H1 (cell line): ENCODE measurements around the gene AP5S1. TPM values are rescaled to one million over a fixed set of nuclear protein-coding genes. Genes with fewer than 3 reads are reported as not detected.

Experiments
- CTCF ChIA-PET: fragments of 300-600 bp; sonication (Branson Sonifier 250); formaldehyde crosslinking; loops from one replicate; lab custom pipeline; 2021; ENCODE audit not compliant: partially characterized antibody; lab: Charles Lee
- POLR2A ChIA-PET: fragments of 300-600 bp; sonication (Branson Sonifier 250); formaldehyde crosslinking; loops from one replicate; lab custom pipeline; 2021; ENCODE audit warnings: inconsistent platforms; ENCODE audit not compliant: partially characterized antibody; lab: Charles Lee
- DNase-seq, 2 experiments: peaks; one replicate each; pipeline versions ENCODE4 v3.0.0 to v3.0.0-alpha.2; 2010 to 2022; ENCODE audit warnings: low spot score in 2 of 2, low read depth in 1 of 2, mixed read lengths in 1 of 2
- FAIRE-seq: peaks from 2 replicates; lab custom pipeline; 2011; peaks lifted over from hg19 to GRCh38; lab: Jason Lieb, UNC
- H2AFZ ChIP-seq: 2 replicates; pipeline ENCODE4 v1.8.1; 2012; ENCODE audit warnings: low read length, inconsistent platforms
- H2AK5ac ChIP-seq: 2 replicates; pipeline ENCODE4 v1.6.1; 2013; ENCODE audit warnings: low read depth, low read length
- H2BK120ac ChIP-seq: replicated peaks from 2 replicates; pipeline ENCODE3; 2013; ENCODE audit warnings: low read depth, low read length, inconsistent platforms
- H2BK12ac ChIP-seq: 2 replicates; pipeline ENCODE4 v1.6.1; 2013; ENCODE audit warnings: low read depth, low read length
- H2BK15ac ChIP-seq: 2 replicates; pipeline ENCODE4 v1.6.1; 2013; ENCODE audit warnings: low read length
- H2BK20ac ChIP-seq: 2 replicates; pipeline ENCODE4 v1.6.1; 2013; ENCODE audit warnings: low read length
- H2BK5ac ChIP-seq: 2 replicates; pipeline ENCODE4 v1.6.1; 2013; ENCODE audit warnings: low read depth, low read length
- H3K14ac ChIP-seq: 2 replicates; pipeline ENCODE4 v1.6.1; 2013; ENCODE audit warnings: inconsistent platforms; ENCODE audit not compliant: insufficient read length
- H3K18ac ChIP-seq: 2 replicates; pipeline ENCODE4 v1.6.1; 2013; ENCODE audit warnings: low read length; ENCODE audit errors: extremely low read depth
- H3K23ac ChIP-seq: 2 replicates; pipeline ENCODE4 v1.6.1; 2013; ENCODE audit warnings: inconsistent platforms; ENCODE audit not compliant: insufficient read length
- H3K23me2 ChIP-seq: 2 replicates; pipeline ENCODE4 v1.6.1; 2013; ENCODE audit warnings: low read depth, low read length
- H3K27ac ChIP-seq: 2 replicates; pipeline ENCODE4 v1.6.1; 2011; ENCODE audit warnings: low read depth, low read length, inconsistent platforms
- H3K27me3 ChIP-seq, 4 experiments: replicated peaks in 1 of 4; 1 replicate in 1 of 4; 2 replicates in 3 of 4; pipeline versions ENCODE4 v1.6.1 to v1.8.1; 2011 to 2013; ENCODE audit warnings: low read length in 3 of 4, mild to moderate bottlenecking in 3 of 4, inconsistent platforms in 2 of 4, mixed read lengths in 2 of 4, moderate library complexity in 1 of 4; ENCODE audit not compliant: control insufficient read depth in 3 of 4, insufficient read depth in 3 of 4; ENCODE audit errors: extremely low read depth in 1 of 4
- H3K36me3 ChIP-seq, 4 experiments: 2 replicates each; pipeline versions ENCODE4 v1.6.1 to v1.8.1; 2011 to 2013; ENCODE audit warnings: mild to moderate bottlenecking in 4 of 4, low read length in 3 of 4, moderate library complexity in 2 of 4, control low read depth in 1 of 4, inconsistent platforms in 1 of 4; ENCODE audit not compliant: insufficient read depth in 4 of 4, control insufficient read depth in 2 of 4
- H3K4ac ChIP-seq: replicated peaks from 2 replicates; pipeline ENCODE3; 2013; ENCODE audit warnings: low read length, low read depth, mixed read lengths, inconsistent platforms; ENCODE audit not compliant: insufficient read length
- H3K4me1 ChIP-seq, 4 experiments: replicated peaks in 1 of 4; 1 replicate in 1 of 4; 2 replicates in 3 of 4; pipeline versions ENCODE4 v1.6.1 to v1.8.1; 2011 to 2013; ENCODE audit warnings: low read length in 3 of 4, inconsistent platforms in 2 of 4, mixed read lengths in 1 of 4; ENCODE audit not compliant: insufficient read depth in 4 of 4, control insufficient read depth in 3 of 4
- H3K4me2 ChIP-seq, 2 experiments: 2 replicates each; pipeline versions ENCODE4 v1.6.1 to v1.8.1; 2011 to 2013; ENCODE audit warnings: low read depth in 2 of 2, low read length in 2 of 2, control low read depth in 1 of 2, inconsistent platforms in 1 of 2, mild to moderate bottlenecking in 1 of 2; ENCODE audit not compliant: insufficient read depth in 1 of 2
- H3K4me3 ChIP-seq, 4 experiments: fragments of 200-600, 300-600 bp in 1 of 4; sonication (generic), shearing (Covaris generic), sonication (Bioruptor Twin) in 1 of 4; 2 replicates each; pipeline versions ENCODE4 v1.5.1 to v1.8.1; 2011 to 2016; ENCODE audit warnings: low read length in 4 of 4, low read depth in 3 of 4, control low read depth in 2 of 4, inconsistent platforms in 2 of 4, mild to moderate bottlenecking in 2 of 4, mixed read lengths in 1 of 4, moderate library complexity in 1 of 4; ENCODE audit not compliant: insufficient read depth in 2 of 4; ENCODE audit errors: extremely low read depth in 1 of 4
- H3K56ac ChIP-seq: replicated peaks from 2 replicates; pipeline ENCODE3; 2013; ENCODE audit warnings: low read depth, mild to moderate bottlenecking, mixed read lengths, low read length, inconsistent platforms; ENCODE audit not compliant: insufficient read length
- H3K79me1 ChIP-seq: 2 replicates; pipeline ENCODE4 v1.6.1; 2013; ENCODE audit warnings: low read depth, low read length, control low read depth
- H3K79me2 ChIP-seq, 2 experiments: 2 replicates each; pipeline versions ENCODE4 v1.6.1 to v1.8.1; 2012 to 2013; ENCODE audit warnings: low read length in 2 of 2, mild to moderate bottlenecking in 2 of 2, inconsistent platforms in 1 of 2; ENCODE audit not compliant: insufficient read depth in 2 of 2, control insufficient read depth in 1 of 2
- H3K9ac ChIP-seq, 4 experiments: replicated peaks in 1 of 4; 1 replicate in 1 of 4; 2 replicates in 3 of 4; pipeline versions ENCODE4 v1.6.1 to v1.8.1; 2011 to 2013; ENCODE audit warnings: low read depth in 3 of 4, low read length in 3 of 4, control low read depth in 2 of 4, mild to moderate bottlenecking in 2 of 4, moderate library complexity in 2 of 4, inconsistent platforms in 1 of 4; ENCODE audit errors: extremely low read depth in 1 of 4
- H3K9me3 ChIP-seq, 2 experiments: 2 replicates each; pipeline versions ENCODE4 v1.6.1 to v1.8.1; 2012 to 2013; ENCODE audit warnings: mild to moderate bottlenecking in 2 of 2, moderate library complexity in 2 of 2, control low read depth in 1 of 2, inconsistent platforms in 1 of 2, low read depth in 1 of 2, low read length in 1 of 2, mixed read lengths in 1 of 2; ENCODE audit not compliant: insufficient read depth in 2 of 2
- H4K20me1 ChIP-seq, 2 experiments: replicated peaks in 1 of 2; 2 replicates each; pipeline versions ENCODE3 to v1.8.1; 2011 to 2013; ENCODE audit warnings: inconsistent platforms in 2 of 2, low read length in 2 of 2, mild to moderate bottlenecking in 1 of 2; ENCODE audit not compliant: insufficient read depth in 2 of 2, control insufficient read depth in 1 of 2
- H4K5ac ChIP-seq: 2 replicates; pipeline ENCODE4 v1.6.1; 2013; ENCODE audit warnings: low read length, low read depth, mixed read lengths, inconsistent platforms; ENCODE audit not compliant: insufficient read length
- H4K8ac ChIP-seq: 2 replicates; pipeline ENCODE4 v1.8.0; 2013; ENCODE audit warnings: mild to moderate bottlenecking, moderate library complexity, low read length, inconsistent platforms; ENCODE audit not compliant: insufficient read depth; ENCODE audit errors: extremely low read depth
- H4K91ac ChIP-seq: replicated peaks from 2 replicates; pipeline ENCODE3; 2013; ENCODE audit warnings: low read length, mixed read lengths, inconsistent platforms; ENCODE audit not compliant: insufficient read length
- CHD1 ChIP-seq: IDR thresholded peaks from 2 replicates; pipeline ENCODE4 v1.6.1; 2012; ENCODE audit warnings: low read depth, low read length, improper control_type of control experiment
- CHD2 ChIP-seq: IDR thresholded peaks from 2 replicates; pipeline ENCODE4 v1.6.1; 2012; ENCODE audit warnings: low read length, improper control_type of control experiment
- E2F6 ChIP-seq: IDR thresholded peaks from 2 replicates; pipeline ENCODE4 v1.6.1; 2012; ENCODE audit warnings: inconsistent platforms
- GTF2F1 ChIP-seq: IDR thresholded peaks from 2 replicates; pipeline ENCODE4 v1.6.1; 2012; ENCODE audit warnings: low read depth, low read length, improper control_type of control experiment, borderline replicate concordance
- KDM1A ChIP-seq: fragments of 200-600, 300-600 bp; sonication (generic); IDR thresholded peaks from 2 replicates; pipeline ENCODE4 v1.7.1; 2016; ENCODE audit warnings: mild to moderate bottlenecking, low read length, borderline replicate concordance
- MAFK ChIP-seq: IDR thresholded peaks from 2 replicates; pipeline ENCODE4 v1.6.1; 2012; ENCODE audit warnings: low read depth, mild to moderate bottlenecking, improper control_type of control experiment, low read length
- POLR2AphosphoS5 ChIP-seq: IDR thresholded peaks from 2 replicates; pipeline ENCODE4 v1.6.1; 2011; ENCODE audit warnings: low read depth, low read length
- POU5F1 ChIP-seq: IDR thresholded peaks from 2 replicates; pipeline ENCODE4 v1.6.1; 2011; ENCODE audit warnings: low read depth, mild to moderate bottlenecking, low read length, moderate library complexity
- SAP30 ChIP-seq: fragments of 300-600 bp; sonication (generic); IDR thresholded peaks from 2 replicates; pipeline ENCODE4 v1.7.1; 2012; ENCODE audit warnings: low read length, moderate library complexity, mild to moderate bottlenecking, inconsistent platforms; ENCODE audit not compliant: insufficient read depth, insufficient replicate concordance
- SIN3A ChIP-seq, 2 experiments: IDR thresholded peaks in 1 of 2; conservative IDR thresholded peaks in 1 of 2; 2 replicates each; pipeline ENCODE4 v1.6.1; 2011 to 2012; ENCODE audit warnings: low read length in 2 of 2, improper control_type of control experiment in 1 of 2, low read depth in 1 of 2, mild to moderate bottlenecking in 1 of 2
- TCF12 ChIP-seq: IDR thresholded peaks from 2 replicates; pipeline ENCODE4 v1.6.1; 2011; ENCODE audit warnings: low read depth, mild to moderate bottlenecking, low read length
- YY1 ChIP-seq: IDR thresholded peaks from 2 replicates; pipeline ENCODE4 v1.6.1; 2011; ENCODE audit warnings: low read depth, mild to moderate bottlenecking, low read length
- WGBS, 2 experiments: shearing (Covaris generic) in 1 of 2; methylation state at CpG; one replicate each; pipeline versions ENCODE4 v1.1.6 to v1.1.7; 2013 to 2015; ENCODE audit warnings: low lambda C conversion rate in 2 of 2, mixed read lengths in 2 of 2, inconsistent platforms in 1 of 2, low coverage in 1 of 2, missing lambda C conversion rate in 1 of 2; ENCODE audit not compliant: insufficient replicate concordance in 2 of 2, insufficient coverage in 1 of 2, insufficient read length in 1 of 2; ENCODE audit errors: extremely low coverage in 1 of 2, missing lambda C conversion rate in 1 of 2; 5-methylcytosine and 5-hydroxymethylcytosine counted together
- polyA plus RNA-seq, 7 experiments: library from polyadenylated mRNA; depleted of rRNA in 3 of 7; stranded (reverse) in 5 of 7; unstranded in 2 of 7; fragments of >200 nt in 5 of 7; fragments of 200-250 nt in 2 of 7; gene quantifications; 1 replicate in 5 of 7; 2 replicates in 1 of 7; 4 replicates in 1 of 7; pipeline versions ENCODE4 v1.2.1 to v1.2.3, GENCODE V29; 2011 to 2013; ENCODE audit warnings: missing spikeins in 2 of 7, mixed read lengths in 2 of 7
- total RNA-seq: library from RNA; stranded (reverse); fragmentation: NEBNext Ultra II Directional; extraction: Animal tissue kit (Norgen Biotek cat#: 25700); gene quantifications from 2 replicates; pipeline ENCODE4 v1.2.1, GENCODE V29; 2021
- TF ChIP-seq, protein P1 (sequence below): IDR thresholded peaks from 2 replicates; pipeline ENCODE4 v1.6.1; 2011; ENCODE audit warnings: low read length, improper control_type of control experiment

AP5S1 gene
- total and polyA plus RNA-seq, 2 of the 8 experiments (the other 6 are each of a cell fraction or from before 2014, with no cell fraction given) = 3.3 to 3.7 TPM

DNA sequence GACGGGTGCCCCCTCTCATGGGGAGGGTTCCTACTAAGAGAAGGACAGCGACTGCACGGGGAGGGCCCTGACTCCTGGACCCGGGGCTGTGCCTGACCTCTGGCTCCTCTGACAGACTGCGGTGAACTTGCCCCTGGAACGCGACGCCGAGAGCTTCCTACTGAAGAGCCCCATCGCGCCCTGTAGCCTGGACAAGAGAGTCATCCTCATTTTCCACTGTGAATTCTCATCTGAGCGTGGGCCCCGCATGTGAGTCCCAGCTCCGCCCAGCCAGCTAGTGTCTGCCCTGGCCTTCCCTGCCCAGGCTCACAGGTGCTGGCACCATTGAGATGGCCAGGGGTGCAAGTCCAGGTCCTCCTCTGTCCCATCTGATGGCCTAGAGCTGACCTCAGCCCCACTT is 17.1 kb upstream of the AP5S1 start:
- Histone ChIP-seq H3K79me2 (no peaks in the 10 kb centered on the region), H3K4me2 (no peak overlapping the region), H3K36me3 (peaks cover 4 to 35% (median 30%) of the 10 kb centered on the region in 4 experiments), H2AFZ (no peak overlapping the region), H2AK5ac (no peak overlapping the region), H4K20me1 (peaks cover 3% of the 10 kb centered on the region in 2 experiments), H3K9me3 (no peaks in the 10 kb centered on the region), H3K18ac (no peak overlapping the region), H2BK5ac (no peak overlapping the region), H3K23me2 (no peaks in the 10 kb centered on the region), H3K27me3 (no peaks in the 10 kb centered on the region), H2BK12ac (no peak overlapping the region), H4K91ac (no peak overlapping the region), H2BK20ac (no peak overlapping the region), H3K14ac (no peak overlapping the region), H3K4me1 (peaks cover 14 to 38% (median 30%) of the 10 kb centered on the region in 4 experiments), H3K9ac (no peak overlapping the region), H3K79me1 (no peaks in the 10 kb centered on the region; the same call in 1 of the 2 replicates), H4K8ac (no peak overlapping the region), H3K23ac (no peak overlapping the region), H3K4me3 (no peak overlapping the region), H4K5ac (no peak overlapping the region), H3K27ac (no peak overlapping the region), H3K4ac (no peak overlapping the region), H2BK120ac (no peak overlapping the region), H3K56ac (no peak overlapping the region), H2BK15ac (no peak overlapping the region)
- DNase-seq = no peak
- POLR2A ChIA-PET = interaction anchor here (1.1 kb wide), 1 partner anchor 50 kb away, joined by 3 read pairs; no protein-coding TSS in a partner anchor
- CTCF ChIA-PET = interaction anchor here (0.5 to 1.0 kb wide), 2 partner anchors 35 to 269 kb away, joined by 3 to 4 read pairs; no protein-coding TSS in a partner anchor
- FAIRE-seq = no peak
- 85% methylated on average over 14 of the region's 14 CpGs; no CpG with 5 or more reads in 1 of the 2 experiments for WGBS, 2 experiments
- TF ChIP-seq SIN3A (conservative IDR thresholded peaks at IDR 0.05 in 1 of 2, IDR thresholded peaks at IDR 0.05 in 1 of 2; ENCODE audit: low read depth in 1 of 2, low read length in 2 of 2) (no peak), POLR2AphosphoS5 (no peak), CHD2 (no peak), TCF12 (no peak), MAFK (no peak), KDM1A (no peak), GTF2F1 (no peak), YY1 (no peak), POU5F1 (no peak), E2F6 (no peak), SAP30 (no peak), CHD1 (no peak)
- TF ChIP-seq, protein P1, sequence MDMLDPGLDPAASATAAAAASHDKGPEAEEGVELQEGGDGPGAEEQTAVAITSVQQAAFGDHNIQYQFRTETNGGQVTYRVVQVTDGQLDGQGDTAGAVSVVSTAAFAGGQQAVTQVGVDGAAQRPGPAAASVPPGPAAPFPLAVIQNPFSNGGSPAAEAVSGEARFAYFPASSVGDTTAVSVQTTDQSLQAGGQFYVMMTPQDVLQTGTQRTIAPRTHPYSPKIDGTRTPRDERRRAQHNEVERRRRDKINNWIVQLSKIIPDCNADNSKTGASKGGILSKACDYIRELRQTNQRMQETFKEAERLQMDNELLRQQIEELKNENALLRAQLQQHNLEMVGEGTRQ = no peak
